MM.1S (cell line): ENCODE data around the gene IL3.

Experiments used
- DNase-seq: peaks from one replicate; pipeline ENCODE4 v3.0.0-alpha.2; 2015
- H2AFZ ChIP-seq: fragments of 300-600 bp; sonication (generic); 2 replicates; pipeline ENCODE4 v1.6.0; 2016; ENCODE audit warnings: antibody characterized with exemption, low read length
- H3F3A ChIP-seq: fragments of 300-600 bp; sonication (generic); 2 replicates; pipeline ENCODE4 v1.6.1; 2016; ENCODE audit warnings: mild to moderate bottlenecking, antibody characterized with exemption, low read length, moderate library complexity, mixed read lengths; ENCODE audit not compliant: insufficient read depth
- H3K27ac ChIP-seq: fragments of 300-600 bp; sonication (generic); 2 replicates; pipeline ENCODE4 v1.5.1; 2016; ENCODE audit warnings: mild to moderate bottlenecking, low read length
- H3K27me3 ChIP-seq: fragments of 300-600 bp; sonication (generic); replicated peaks from 2 replicates; pipeline ENCODE4 v1.6.0; 2016; ENCODE audit warnings: low read length; ENCODE audit not compliant: insufficient read depth
- H3K36me3 ChIP-seq: fragments of 300-600 bp; sonication (generic); replicated peaks from 2 replicates; pipeline ENCODE4 v1.6.1; 2016; ENCODE audit warnings: mild to moderate bottlenecking, low read length, mixed read lengths; ENCODE audit not compliant: insufficient read depth
- H3K4me1 ChIP-seq: fragments of 300-600 bp; sonication (generic); 2 replicates; pipeline ENCODE4 v1.6.1; 2016; ENCODE audit warnings: low read length, mixed read lengths
- H3K4me2 ChIP-seq: fragments of 300-600 bp; sonication (generic); 2 replicates; pipeline ENCODE4 v1.6.0; 2016; ENCODE audit warnings: low read depth, low read length
- H3K4me3 ChIP-seq: fragments of 300-600 bp; sonication (generic); 2 replicates; pipeline ENCODE4 v1.5.1; 2016; ENCODE audit warnings: low read length, mixed read lengths
- H3K79me2 ChIP-seq: fragments of 300-600 bp; sonication (generic); 2 replicates; pipeline ENCODE4 v1.6.1; 2016; ENCODE audit warnings: mixed run types, low read length, mixed read lengths
- H3K9ac ChIP-seq: fragments of 300-600 bp; sonication (generic); 2 replicates; pipeline ENCODE4 v1.6.1; 2016; ENCODE audit warnings: low read length, mixed read lengths
- H3K9me2 ChIP-seq: fragments of 300-600 bp; sonication (generic); replicated peaks from 2 replicates; pipeline ENCODE4 v1.6.1; 2016; ENCODE audit warnings: mild to moderate bottlenecking, low read length, mixed read lengths; ENCODE audit not compliant: insufficient read depth
- H3K9me3 ChIP-seq: fragments of 300-600 bp; sonication (generic); replicated peaks from 2 replicates; pipeline ENCODE4 v1.6.1; 2016; ENCODE audit warnings: mild to moderate bottlenecking, low read length, mixed read lengths; ENCODE audit not compliant: insufficient read depth
- H4K20me1 ChIP-seq: fragments of 300-600 bp; sonication (generic); 2 replicates; pipeline ENCODE4 v1.6.1; 2016; ENCODE audit warnings: mild to moderate bottlenecking, low read length, moderate library complexity, mixed read lengths; ENCODE audit not compliant: insufficient read depth
- CTCF ChIP-seq: fragments of 300-600 bp; sonication (generic); IDR thresholded peaks from 2 replicates; pipeline ENCODE4 v1.5.1; 2016; ENCODE audit warnings: antibody characterized with exemption, low read length, mixed read lengths
- EZH2 ChIP-seq: fragments of 300-600 bp; sonication (generic); optimal IDR thresholded peaks from 2 replicates; pipeline ENCODE3; 2017; ENCODE audit warnings: low read depth, mild to moderate bottlenecking, antibody characterized with exemption, low read length, mixed read lengths
- EZH2phosphoT487 ChIP-seq: fragments of 300-600 bp; sonication (generic); IDR thresholded peaks from 2 replicates; pipeline ENCODE4 v1.6.1; 2018; ENCODE audit warnings: antibody characterized with exemption, low read length

The IL3 gene

GRCh38 chr5:132096904-132097303 is 36.4 kb downstream of the IL3 start:
- Histone ChIP-seq H3K79me2 (no peaks in the 10 kb centered on the region), H3K4me3 (no peak overlapping the region), H3K4me1 (peaks cover 31% of the 10 kb centered on the region), H2AFZ (no peak overlapping the region), H4K20me1 (no peaks in the 10 kb centered on the region), H3K36me3 (no peaks in the 10 kb centered on the region), H3K27ac (no peak overlapping the region), H3K27me3 (no peaks in the 10 kb centered on the region), H3K9me2 (no peaks in the 10 kb centered on the region), H3K9me3 (no peaks in the 10 kb centered on the region), H3K9ac (no peak overlapping the region), H3K4me2 (no peak overlapping the region), H3F3A (peaks cover 23% of the 10 kb centered on the region)
- no peak for DNase-seq
- TF ChIP-seq EZH2phosphoT487 (no peak), EZH2 (no peak), CTCF (no peak)

GRCh38 chr5:132098151-132098594 is 37.7 kb downstream of the IL3 start:
- H3K9ac ChIP-seq, result no peak overlapping the region
- H3K9me2 ChIP-seq, result no peaks in the 10 kb centered on the region
- H3K36me3 ChIP-seq, result no peaks in the 10 kb centered on the region
- peaks cover 35% of the 10 kb centered on the region for H3F3A ChIP-seq
- no peaks in the 10 kb centered on the region for H3K27me3 ChIP-seq
- H2AFZ ChIP-seq, result no peak overlapping the region
- no peak overlapping the region for H3K4me2 ChIP-seq
- no peak for DNase-seq
- no peaks in the 10 kb centered on the region for H3K79me2 ChIP-seq
- no peak overlapping the region for H3K27ac ChIP-seq
- TF ChIP-seq EZH2 (no peak), EZH2phosphoT487 (no peak), CTCF (no peak)
- no peaks in the 10 kb centered on the region for H3K9me3 ChIP-seq
- H4K20me1 ChIP-seq, result no peaks in the 10 kb centered on the region
- H3K4me1 ChIP-seq, result peaks cover 43% of the 10 kb centered on the region
- no peak overlapping the region for H3K4me3 ChIP-seq

GRCh38 chr5:132098621-132099020 is 38.2 kb downstream of the IL3 start:
- no peaks in the 10 kb centered on the region for H3K27me3 ChIP-seq
- H3K79me2 ChIP-seq, result no peaks in the 10 kb centered on the region
- no peaks in the 10 kb centered on the region for H3K9me3 ChIP-seq
- no peak overlapping the region for H3K9ac ChIP-seq
- no peaks in the 10 kb centered on the region for H3K36me3 ChIP-seq
- no peak for DNase-seq
- no peak overlapping the region for H2AFZ ChIP-seq
- H3K4me3 ChIP-seq, result no peak overlapping the region
- no peak overlapping the region for H3K27ac ChIP-seq
- peaks cover 38% of the 10 kb centered on the region for H3F3A ChIP-seq
- no peak for TF ChIP-seq EZH2
- no peak for TF ChIP-seq EZH2phosphoT487
- no peak for TF ChIP-seq CTCF
- no peak overlapping the region for H3K4me2 ChIP-seq
- peaks cover 47% of the 10 kb centered on the region for H3K4me1 ChIP-seq
- H4K20me1 ChIP-seq, result no peaks in the 10 kb centered on the region
- H3K9me2 ChIP-seq, result no peaks in the 10 kb centered on the region
